H1 (cell line): ENCODE results near the gene BTK. TPM values are rescaled to one million over a fixed set of nuclear protein-coding genes. Genes with fewer than 3 reads are reported as not detected.

Experiments
- ASH2L ChIP-seq: fragments of 200-600, 300-600 bp; sonication (generic); IDR thresholded peaks from one replicate; pipeline ENCODE4 v1.7.1; 2017; ENCODE audit warnings: low read length
- BACH1 ChIP-seq: IDR thresholded peaks from 2 replicates; pipeline ENCODE4 v1.6.1; 2012; ENCODE audit warnings: low read length, improper control_type of control experiment
- BRCA1 ChIP-seq: IDR thresholded peaks from 2 replicates; pipeline ENCODE4 v1.6.1; 2012; ENCODE audit warnings: low read depth, low read length, improper control_type of control experiment
- CEBPB ChIP-seq: IDR thresholded peaks from 2 replicates; pipeline ENCODE4 v1.6.1; 2012; ENCODE audit warnings: low read depth, low read length
- CHD1 ChIP-seq: IDR thresholded peaks from 2 replicates; pipeline ENCODE4 v1.6.1; 2012; ENCODE audit warnings: low read depth, low read length, improper control_type of control experiment
- EP300 ChIP-seq, 2 experiments: IDR thresholded peaks; 1 replicate in 1 of 2; 2 replicates in 1 of 2; pipeline ENCODE4 v1.6.1; 2011 to 2012; ENCODE audit warnings: low read depth in 2 of 2, low read length in 2 of 2, mild to moderate bottlenecking in 2 of 2, borderline replicate concordance in 1 of 2, inconsistent platforms in 1 of 2, moderate library complexity in 1 of 2
- HDAC6 ChIP-seq: IDR thresholded peaks from one replicate; pipeline ENCODE4 v1.7.1; 2012; ENCODE audit warnings: low read depth, mild to moderate bottlenecking, inconsistent platforms, low read length, moderate library complexity
- JUND ChIP-seq: IDR thresholded peaks from 2 replicates; pipeline ENCODE4 v1.6.1; 2011; ENCODE audit warnings: mild to moderate bottlenecking, improper control_type of control experiment, low read length
- NANOG ChIP-seq: IDR thresholded peaks from 2 replicates; pipeline ENCODE4 v1.6.1; 2011; ENCODE audit warnings: low read length, low read depth, mild to moderate bottlenecking, inconsistent platforms; ENCODE audit not compliant: insufficient read depth, poor library complexity, severe bottlenecking
- NRF1 ChIP-seq: IDR thresholded peaks from 2 replicates; pipeline ENCODE4 v1.6.1; 2011; ENCODE audit warnings: mild to moderate bottlenecking, low read depth, low read length, improper control_type of control experiment
- PHF8 ChIP-seq: fragments of 200-600 bp; sonication (generic); conservative IDR thresholded peaks from 2 replicates; pipeline ENCODE4 v1.7.1; 2012; ENCODE audit warnings: low read depth, mild to moderate bottlenecking, inconsistent platforms, low read length, moderate library complexity
- RBBP5 ChIP-seq: IDR thresholded peaks from 2 replicates; pipeline ENCODE4 v1.7.1; 2012; ENCODE audit warnings: low read depth, mild to moderate bottlenecking, inconsistent platforms, low read length, moderate library complexity, borderline replicate concordance
- RXRA ChIP-seq: IDR thresholded peaks from 2 replicates; pipeline ENCODE4 v1.6.1; 2011; ENCODE audit warnings: low read depth, mild to moderate bottlenecking, low read length, moderate library complexity; ENCODE audit not compliant: insufficient read depth
- SIRT6 ChIP-seq: IDR thresholded peaks from one replicate; pipeline ENCODE4 v1.7.1; 2012; ENCODE audit warnings: low read length, inconsistent platforms
- SP1 ChIP-seq: IDR thresholded peaks from 2 replicates; pipeline ENCODE4 v1.6.1; 2011; ENCODE audit warnings: low read depth, low read length
- SP4 ChIP-seq: IDR thresholded peaks from 2 replicates; pipeline ENCODE4 v1.6.1; 2012; ENCODE audit warnings: low read length, inconsistent platforms
- TAF7 ChIP-seq: optimal IDR thresholded peaks from 2 replicates; pipeline ENCODE3; 2011; ENCODE audit warnings: low read depth, mild to moderate bottlenecking, inconsistent platforms, low read length, moderate library complexity, borderline replicate concordance
- TBP ChIP-seq: IDR thresholded peaks from 2 replicates; pipeline ENCODE4 v1.6.1; 2011; ENCODE audit warnings: low read depth, low read length, improper control_type of control experiment
- TEAD4 ChIP-seq: IDR thresholded peaks from 2 replicates; pipeline ENCODE4 v1.6.1; 2012; ENCODE audit warnings: low read depth, low read length, inconsistent platforms, mixed read lengths
- YY1 ChIP-seq: IDR thresholded peaks from 2 replicates; pipeline ENCODE4 v1.6.1; 2011; ENCODE audit warnings: low read depth, mild to moderate bottlenecking, low read length
- polyA plus RNA-seq, 7 experiments: library from polyadenylated mRNA; depleted of rRNA in 3 of 7; stranded (reverse) in 5 of 7; unstranded in 2 of 7; fragments of >200 nt in 5 of 7; fragments of 200-250 nt in 2 of 7; gene quantifications; 1 replicate in 5 of 7; 2 replicates in 1 of 7; 4 replicates in 1 of 7; pipeline versions ENCODE4 v1.2.1 to v1.2.3, GENCODE V29; 2011 to 2013; ENCODE audit warnings: missing spikeins in 2 of 7, mixed read lengths in 2 of 7
- total RNA-seq: library from RNA; stranded (reverse); fragmentation: NEBNext Ultra II Directional; extraction: Animal tissue kit (Norgen Biotek cat#: 25700); gene quantifications from 2 replicates; pipeline ENCODE4 v1.2.1, GENCODE V29; 2021
- TF ChIP-seq, protein P1 (sequence below), 3 experiments: IDR thresholded peaks; 1 replicate in 2 of 3; 2 replicates in 1 of 3; pipeline versions ENCODE4 v1.5.1 to v1.6.1; 2011; ENCODE audit warnings: low read length in 3 of 3, mild to moderate bottlenecking in 3 of 3, inconsistent platforms in 2 of 3, low read depth in 1 of 3, moderate library complexity in 1 of 3; ENCODE audit not compliant: insufficient read depth in 1 of 3; ENCODE audit errors: control extremely low read depth in 1 of 3
- TF ChIP-seq, protein P2 (sequence below): IDR thresholded peaks from 2 replicates; pipeline ENCODE4 v1.6.1; 2011; ENCODE audit warnings: low read length, improper control_type of control experiment

The BTK gene
- total and polyA plus RNA-seq, 2 of the 8 experiments (the other 6 are each of a cell fraction or from before 2014, with no cell fraction given): 0.06 to 0.20 TPM

DNA sequence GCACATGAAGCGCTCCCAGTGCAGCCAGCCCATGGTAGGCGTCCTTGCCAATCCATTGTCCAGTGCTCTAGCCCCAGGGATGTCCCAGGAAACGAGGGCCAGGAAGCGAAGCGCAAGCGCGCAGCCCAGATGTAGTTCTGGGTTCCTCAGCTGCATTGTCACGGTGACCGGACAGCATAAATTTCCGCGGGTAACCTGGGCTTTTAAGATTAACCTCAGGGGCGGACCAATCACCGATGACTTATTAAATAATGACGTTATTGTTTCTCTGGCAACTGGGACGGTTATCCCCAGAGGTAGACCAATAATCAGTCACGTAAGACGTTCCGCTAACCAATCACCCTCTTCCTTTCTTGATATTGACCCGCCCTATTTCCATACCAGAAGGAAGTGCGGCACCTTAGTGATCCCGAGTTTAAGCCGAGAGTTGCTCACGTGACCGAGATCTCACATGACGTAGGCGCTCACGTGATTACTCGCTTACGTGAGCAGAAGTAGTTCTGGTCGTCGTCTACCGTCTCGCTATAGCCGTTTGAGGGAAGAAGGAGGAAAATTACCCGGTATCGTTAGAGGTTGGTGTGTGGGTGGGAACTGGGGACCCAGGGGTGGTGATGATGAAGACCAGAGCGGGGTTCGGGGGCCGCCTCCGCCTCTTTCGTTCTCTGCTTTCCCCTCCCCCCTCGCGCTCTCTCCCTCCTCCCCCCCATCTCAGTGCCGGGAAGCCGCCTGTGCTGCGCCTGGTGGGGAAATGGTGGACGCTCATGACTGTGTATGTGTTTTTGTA, 21.9 kb upstream of the BTK start, which contains the start of the genes GLA and HNRNPH2 (continued):
- TF ChIP-seq CHD1 (no peak), YY1 (0 out of 2 replicates have a peak, but pooled peaks have one; percentile 46), SP1 (peak; percentile 89), TBP (no peak; the same call in 1 of the 2 replicates), JUND (no peak), RBBP5 (no peak), BRCA1 (no peak), PHF8 (peak; percentile 68), SP4 (peak; percentile 96), NRF1 (no peak), BACH1 (no peak), TAF7 (peak; percentile 33), CEBPB (no peak), ASH2L (peak; percentile 52), EP300 (IDR thresholded peaks at IDR 0.05; ENCODE audit: borderline replicate concordance in 1 of 2, low read depth in 2 of 2, low read length in 2 of 2) (no peak), RXRA (no peak), NANOG (no peak), HDAC6 (no peak), SIRT6 (no peak), TEAD4 (no peak)
- TF ChIP-seq, protein P1, sequence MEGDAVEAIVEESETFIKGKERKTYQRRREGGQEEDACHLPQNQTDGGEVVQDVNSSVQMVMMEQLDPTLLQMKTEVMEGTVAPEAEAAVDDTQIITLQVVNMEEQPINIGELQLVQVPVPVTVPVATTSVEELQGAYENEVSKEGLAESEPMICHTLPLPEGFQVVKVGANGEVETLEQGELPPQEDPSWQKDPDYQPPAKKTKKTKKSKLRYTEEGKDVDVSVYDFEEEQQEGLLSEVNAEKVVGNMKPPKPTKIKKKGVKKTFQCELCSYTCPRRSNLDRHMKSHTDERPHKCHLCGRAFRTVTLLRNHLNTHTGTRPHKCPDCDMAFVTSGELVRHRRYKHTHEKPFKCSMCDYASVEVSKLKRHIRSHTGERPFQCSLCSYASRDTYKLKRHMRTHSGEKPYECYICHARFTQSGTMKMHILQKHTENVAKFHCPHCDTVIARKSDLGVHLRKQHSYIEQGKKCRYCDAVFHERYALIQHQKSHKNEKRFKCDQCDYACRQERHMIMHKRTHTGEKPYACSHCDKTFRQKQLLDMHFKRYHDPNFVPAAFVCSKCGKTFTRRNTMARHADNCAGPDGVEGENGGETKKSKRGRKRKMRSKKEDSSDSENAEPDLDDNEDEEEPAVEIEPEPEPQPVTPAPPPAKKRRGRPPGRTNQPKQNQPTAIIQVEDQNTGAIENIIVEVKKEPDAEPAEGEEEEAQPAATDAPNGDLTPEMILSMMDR (IDR thresholded peaks at IDR 0.05; ENCODE audit: control extremely low read depth in 1 of 3, insufficient read depth in 1 of 3, low read depth in 1 of 3, low read length in 3 of 3): no peak
- TF ChIP-seq, protein P2, sequence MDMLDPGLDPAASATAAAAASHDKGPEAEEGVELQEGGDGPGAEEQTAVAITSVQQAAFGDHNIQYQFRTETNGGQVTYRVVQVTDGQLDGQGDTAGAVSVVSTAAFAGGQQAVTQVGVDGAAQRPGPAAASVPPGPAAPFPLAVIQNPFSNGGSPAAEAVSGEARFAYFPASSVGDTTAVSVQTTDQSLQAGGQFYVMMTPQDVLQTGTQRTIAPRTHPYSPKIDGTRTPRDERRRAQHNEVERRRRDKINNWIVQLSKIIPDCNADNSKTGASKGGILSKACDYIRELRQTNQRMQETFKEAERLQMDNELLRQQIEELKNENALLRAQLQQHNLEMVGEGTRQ: peak; percentile 99
